Measurements from ENCODE around the gene SLC38A9.

- no peak for TF ChIP-seq CTCF (optimal IDR thresholded peaks at IDR 0.05 in 1 of 3, IDR thresholded peaks at IDR 0.05 in 1 of 3, conservative IDR thresholded peaks at IDR 0.05 in 1 of 3; ENCODE audit: extremely low read depth in 1 of 3, insufficient read depth in 2 of 3, low read length in 3 of 3)
- no peak for TF ChIP-seq EZH2 (IDR thresholded peaks at IDR 0.05; ENCODE audit: low read length)
Observed at GRCh38 chr5:55692106-55692417, 20.1 kb downstream of the SLC38A9 start.

Data from keratinocyte (primary cell).